ENCODE measurements around the gene CAV3. TPM values are rescaled to one million over a fixed set of nuclear protein-coding genes. Genes with fewer than 3 reads are reported as not detected.

Gene CAV3
- total RNA-seq, 1 donor from 2014 or later = not detected

GRCh38 chr3:8765528-8765927 lies 31.9 kb downstream of the CAV3 start:
- H3K4me1 Mint-ChIP-seq (ENCODE audit: low read depth, unreplicated experiment) = peaks cover 4% of the 10 kb centered on the region
- H3K27me3 Mint-ChIP-seq (ENCODE audit: low read depth, unreplicated experiment) = peaks cover 55% of the 10 kb centered on the region
- Histone ChIP-seq H3K27ac (ENCODE audit: low read depth, low read length) (no peak overlapping the region), H3K9me3 (ENCODE audit: insufficient read depth, low read depth, low read length) (no peaks in the 10 kb centered on the region), H2AFZ (ENCODE audit: low read depth, low read length) (no peak overlapping the region), H3K4me1 (ENCODE audit: insufficient read depth, low read length) (peaks cover 56% of the 10 kb centered on the region), H4K20me1 (ENCODE audit: insufficient read depth, low read length) (peaks cover 54% of the 10 kb centered on the region), H3K4me2 (ENCODE audit: low read length) (peak overlapping the region; percentile 98), H3K36me3 (ENCODE audit: insufficient read depth, low read length) (peaks cover 16% of the 10 kb centered on the region), H3K4me3 (ENCODE audit: insufficient read depth, low read depth, low read length) (peak overlapping the region; percentile 79), H3K9ac (ENCODE audit: low read length) (peak overlapping the region; percentile 85), H3K79me2 (ENCODE audit: insufficient read depth, low read length) (peaks cover 68% of the 10 kb centered on the region), H3K27me3 (ENCODE audit: insufficient read depth, low read length) (no peaks in the 10 kb centered on the region)
- DNase-seq (ENCODE audit: low read depth) = no peak
- peaks cover 2% of the 10 kb centered on the region for H3K36me3 Mint-ChIP-seq (ENCODE audit: low read depth, unreplicated experiment)
- no peak overlapping the region for H3K4me3 Mint-ChIP-seq (ENCODE audit: unreplicated experiment)
- peak; percentile 58 for FAIRE-seq
- peaks cover under 1% of the 10 kb centered on the region for H3K9me3 Mint-ChIP-seq (ENCODE audit: unreplicated experiment)
- H3K27ac Mint-ChIP-seq (ENCODE audit: unreplicated experiment) = no peak overlapping the region
- TF ChIP-seq EZH2 (IDR thresholded peaks at IDR 0.05; ENCODE audit: insufficient read depth, low read length) = no peak
- TF ChIP-seq, protein P1, sequence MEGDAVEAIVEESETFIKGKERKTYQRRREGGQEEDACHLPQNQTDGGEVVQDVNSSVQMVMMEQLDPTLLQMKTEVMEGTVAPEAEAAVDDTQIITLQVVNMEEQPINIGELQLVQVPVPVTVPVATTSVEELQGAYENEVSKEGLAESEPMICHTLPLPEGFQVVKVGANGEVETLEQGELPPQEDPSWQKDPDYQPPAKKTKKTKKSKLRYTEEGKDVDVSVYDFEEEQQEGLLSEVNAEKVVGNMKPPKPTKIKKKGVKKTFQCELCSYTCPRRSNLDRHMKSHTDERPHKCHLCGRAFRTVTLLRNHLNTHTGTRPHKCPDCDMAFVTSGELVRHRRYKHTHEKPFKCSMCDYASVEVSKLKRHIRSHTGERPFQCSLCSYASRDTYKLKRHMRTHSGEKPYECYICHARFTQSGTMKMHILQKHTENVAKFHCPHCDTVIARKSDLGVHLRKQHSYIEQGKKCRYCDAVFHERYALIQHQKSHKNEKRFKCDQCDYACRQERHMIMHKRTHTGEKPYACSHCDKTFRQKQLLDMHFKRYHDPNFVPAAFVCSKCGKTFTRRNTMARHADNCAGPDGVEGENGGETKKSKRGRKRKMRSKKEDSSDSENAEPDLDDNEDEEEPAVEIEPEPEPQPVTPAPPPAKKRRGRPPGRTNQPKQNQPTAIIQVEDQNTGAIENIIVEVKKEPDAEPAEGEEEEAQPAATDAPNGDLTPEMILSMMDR (IDR thresholded peaks at IDR 0.05; ENCODE audit: insufficient read depth, low read depth, low read length) = no peak

DNA sequence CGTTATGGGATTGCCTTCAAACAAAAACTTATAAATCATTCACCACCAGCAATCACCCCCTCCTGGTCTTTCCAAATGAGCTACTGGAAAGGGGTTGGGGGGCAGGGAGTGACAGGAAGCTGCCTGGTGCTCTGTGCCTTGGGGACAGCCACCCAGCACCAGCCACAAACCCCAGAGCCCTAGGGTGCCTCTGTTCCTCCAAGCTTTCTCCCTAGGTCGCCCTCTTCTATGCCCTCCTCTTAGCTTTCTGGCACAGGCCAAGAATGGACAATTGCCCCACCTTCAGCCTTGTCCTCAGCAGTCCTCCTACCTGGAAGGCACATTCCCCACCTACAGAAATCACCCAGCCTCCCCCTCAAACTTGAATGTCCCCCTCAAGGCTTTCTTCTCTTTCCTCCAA lies 32.5 kb downstream of the CAV3 start:
- no peak overlapping the region for H3K27ac Mint-ChIP-seq (ENCODE audit: unreplicated experiment)
- no peak for FAIRE-seq
- H3K4me3 ChIP-seq (ENCODE audit: insufficient read depth, low read depth, low read length) = peak overlapping the region; percentile 79

DNA sequence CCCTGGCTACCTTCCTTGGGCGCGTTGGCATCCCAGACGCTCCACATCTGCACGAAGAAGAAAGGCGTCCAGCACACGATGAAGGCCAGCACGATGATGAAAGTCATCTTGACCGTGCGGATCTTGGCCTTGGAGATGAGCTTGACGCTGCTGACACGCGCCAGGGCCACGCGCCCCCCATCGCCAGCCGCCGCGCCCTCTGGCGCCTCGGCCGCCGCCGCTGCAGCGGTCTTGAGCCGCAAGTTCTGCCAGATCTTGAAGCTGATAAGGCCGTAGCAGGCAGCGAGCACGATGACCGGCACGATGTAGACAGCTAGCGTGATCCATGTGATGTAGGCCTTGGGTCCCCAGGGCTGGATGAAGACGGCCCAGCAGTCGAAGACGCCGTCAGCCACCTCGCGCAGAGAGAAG lies 33.7 kb downstream of the CAV3 start:
- Mint-ChIP-seq H3K9me3 (ENCODE audit: unreplicated experiment) (no peaks in the 10 kb centered on the region), H3K4me1 (ENCODE audit: low read depth, unreplicated experiment) (peaks cover 4% of the 10 kb centered on the region), H3K27me3 (ENCODE audit: low read depth, unreplicated experiment) (peaks cover 44% of the 10 kb centered on the region), H3K36me3 (ENCODE audit: low read depth, unreplicated experiment) (peaks cover 2% of the 10 kb centered on the region), H3K27ac (ENCODE audit: unreplicated experiment) (no peak overlapping the region), H3K4me3 (ENCODE audit: unreplicated experiment) (no peak overlapping the region)
- H3K9me3 ChIP-seq (ENCODE audit: insufficient read depth, low read depth, low read length) = no peaks in the 10 kb centered on the region
- no peak for DNase-seq (ENCODE audit: low read depth)
- H3K27ac ChIP-seq (ENCODE audit: low read depth, low read length) = no peak overlapping the region
- H3K4me1 ChIP-seq (ENCODE audit: insufficient read depth, low read length) = peaks cover 56% of the 10 kb centered on the region
- peak overlapping the region; percentile 79 for H3K4me3 ChIP-seq (ENCODE audit: insufficient read depth, low read depth, low read length)
- H3K9ac ChIP-seq (ENCODE audit: low read length) = peak overlapping the region; percentile 85
- peak overlapping the region; percentile 98 for H3K4me2 ChIP-seq (ENCODE audit: low read length)
- H3K36me3 ChIP-seq (ENCODE audit: insufficient read depth, low read length) = peaks cover 16% of the 10 kb centered on the region
- no peaks in the 10 kb centered on the region for H3K27me3 ChIP-seq (ENCODE audit: insufficient read depth, low read length)
- H2AFZ ChIP-seq (ENCODE audit: low read depth, low read length) = peak overlapping the region; percentile 86
- peaks cover 60% of the 10 kb centered on the region for H3K79me2 ChIP-seq (ENCODE audit: insufficient read depth, low read length)
- no peak for FAIRE-seq
- H4K20me1 ChIP-seq (ENCODE audit: insufficient read depth, low read length) = peaks cover 44% of the 10 kb centered on the region
- TF ChIP-seq EZH2 (IDR thresholded peaks at IDR 0.05; ENCODE audit: insufficient read depth, low read length) = no peak
- TF ChIP-seq, protein P1 (IDR thresholded peaks at IDR 0.05; ENCODE audit: insufficient read depth, low read depth, low read length) = no peak

More for the DNA sequence above, 32.5 kb downstream of the CAV3 start:
- peaks cover 49% of the 10 kb centered on the region for H3K27me3 Mint-ChIP-seq (ENCODE audit: low read depth, unreplicated experiment)
- H2AFZ ChIP-seq (ENCODE audit: low read depth, low read length) = no peak overlapping the region
- H3K4me1 ChIP-seq (ENCODE audit: insufficient read depth, low read length) = peaks cover 56% of the 10 kb centered on the region
- no peaks in the 10 kb centered on the region for H3K9me3 ChIP-seq (ENCODE audit: insufficient read depth, low read depth, low read length)
- peaks cover 4% of the 10 kb centered on the region for H3K4me1 Mint-ChIP-seq (ENCODE audit: low read depth, unreplicated experiment)
- peaks cover 16% of the 10 kb centered on the region for H3K36me3 ChIP-seq (ENCODE audit: insufficient read depth, low read length)
- H3K27me3 ChIP-seq (ENCODE audit: insufficient read depth, low read length) = no peaks in the 10 kb centered on the region
- peaks cover 2% of the 10 kb centered on the region for H3K36me3 Mint-ChIP-seq (ENCODE audit: low read depth, unreplicated experiment)
- H3K27ac ChIP-seq (ENCODE audit: low read depth, low read length) = no peak overlapping the region
- H3K9ac ChIP-seq (ENCODE audit: low read length) = peak overlapping the region; percentile 85
- H3K4me3 Mint-ChIP-seq (ENCODE audit: unreplicated experiment) = no peak overlapping the region
- peaks cover 68% of the 10 kb centered on the region for H3K79me2 ChIP-seq (ENCODE audit: insufficient read depth, low read length)
- H3K4me2 ChIP-seq (ENCODE audit: low read length) = peak overlapping the region; percentile 98
- peaks cover 54% of the 10 kb centered on the region for H4K20me1 ChIP-seq (ENCODE audit: insufficient read depth, low read length)
- TF ChIP-seq, protein P1 (IDR thresholded peaks at IDR 0.05; ENCODE audit: insufficient read depth, low read depth, low read length) = no peak
- no peak for TF ChIP-seq EZH2 (IDR thresholded peaks at IDR 0.05; ENCODE audit: insufficient read depth, low read length)
- no peaks in the 10 kb centered on the region for H3K9me3 Mint-ChIP-seq (ENCODE audit: unreplicated experiment)
- DNase-seq (ENCODE audit: low read depth) = no peak
